HUES6 (cell line): ENCODE data around the gene USP11.

Source experiments
- H3K27ac ChIP-seq: 2 replicates; pipeline ENCODE4 v1.7.0; 2013; ENCODE audit warnings: low read depth, mild to moderate bottlenecking, low read length, inconsistent platforms
- H3K27me3 ChIP-seq: 2 replicates; pipeline ENCODE4 v1.6.1; 2013; ENCODE audit warnings: low read length; ENCODE audit not compliant: control insufficient read depth, insufficient read depth
- H3K36me3 ChIP-seq: 2 replicates; pipeline ENCODE4 v1.6.1; 2013; ENCODE audit warnings: low read length; ENCODE audit not compliant: control insufficient read depth, insufficient read depth
- H3K4me1 ChIP-seq: 2 replicates; pipeline ENCODE4 v1.6.1; 2013; ENCODE audit warnings: low read length; ENCODE audit not compliant: control insufficient read depth, insufficient read depth
- H3K4me3 ChIP-seq: 2 replicates; pipeline ENCODE4 v1.5.1; 2013; ENCODE audit warnings: low read depth, low read length
- H3K9ac ChIP-seq: one replicate; pipeline ENCODE4 v1.6.1; 2013; ENCODE audit warnings: mild to moderate bottlenecking, low read length
- H3K9me3 ChIP-seq: 2 replicates; pipeline ENCODE4 v1.6.1; 2013; ENCODE audit warnings: low read depth, low read length; ENCODE audit not compliant: control insufficient read depth, insufficient read depth

Gene USP11

GRCh38 chrX:47293106-47293505 is 60.3 kb downstream of the USP11 start:
- H3K4me1 ChIP-seq: no peaks in the 10 kb centered on the region
- H3K9ac ChIP-seq: no peak overlapping the region
- H3K9me3 ChIP-seq: peaks cover 28% of the 10 kb centered on the region
- H3K4me3 ChIP-seq: no peak overlapping the region
- H3K36me3 ChIP-seq: no peaks in the 10 kb centered on the region
- H3K27me3 ChIP-seq: no peaks in the 10 kb centered on the region
- no peak overlapping the region for H3K27ac ChIP-seq

GRCh38 chrX:47296766-47297365 is 64.1 kb downstream of the USP11 start:
- no peak overlapping the region for H3K27ac ChIP-seq
- H3K36me3 ChIP-seq: no peaks in the 10 kb centered on the region
- H3K9me3 ChIP-seq: peaks cover 23% of the 10 kb centered on the region
- H3K27me3 ChIP-seq: no peaks in the 10 kb centered on the region
- peaks cover 9% of the 10 kb centered on the region; the same call in 1 of the 2 replicates for H3K4me1 ChIP-seq
- no peak overlapping the region for H3K4me3 ChIP-seq
- no peak overlapping the region for H3K9ac ChIP-seq

GRCh38 chrX:47297874-47298273 is 65.1 kb downstream of the USP11 start:
- H3K36me3 ChIP-seq: no peaks in the 10 kb centered on the region
- no peaks in the 10 kb centered on the region for H3K27me3 ChIP-seq
- peaks cover 19% of the 10 kb centered on the region for H3K4me1 ChIP-seq
- H3K9ac ChIP-seq: no peak overlapping the region
- peaks cover 18% of the 10 kb centered on the region for H3K9me3 ChIP-seq
- H3K4me3 ChIP-seq: no peak overlapping the region
- H3K27ac ChIP-seq: no peak overlapping the region
